Measurements from ENCODE around the gene HTR3A. TPM values are rescaled to one million over a fixed set of nuclear protein-coding genes. Genes with fewer than 3 reads are reported as not detected.

Gene HTR3A
- total and polyA plus RNA-seq, 9 of the 15 experiments (the other 6 are each of a cell fraction or from before 2014, with no cell fraction given) = not detected

DNA sequence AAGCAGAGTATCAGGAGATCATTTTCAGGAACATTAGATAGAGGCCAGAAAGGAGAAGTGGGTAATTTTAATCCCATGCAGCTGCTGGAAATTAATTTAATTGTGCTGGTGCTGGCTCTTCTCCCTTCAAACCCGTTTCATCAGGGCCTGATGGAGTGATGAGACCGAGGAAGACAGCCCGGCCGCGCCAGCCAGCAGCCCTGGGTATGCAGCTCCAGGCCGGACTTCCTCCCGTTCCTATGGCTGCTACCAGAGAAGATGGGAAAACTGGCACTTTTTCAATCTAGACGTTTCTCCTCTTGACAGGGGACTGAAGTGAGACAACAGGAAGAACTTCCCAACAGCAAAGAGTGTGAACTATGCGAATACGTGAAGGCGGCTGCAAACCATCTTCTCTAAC lies 60.0 kb downstream of the HTR3A start:
- Histone ChIP-seq H3K27me3 (ENCODE audit: control insufficient read depth in 2 of 2, insufficient read depth in 2 of 2, low read length in 2 of 2) (peaks cover 16 to 58% of the 10 kb centered on the region in 2 experiments), H3K36me3 (ENCODE audit: control insufficient read depth, insufficient read depth, low read length) (no peaks in the 10 kb centered on the region), H4K20me1 (replicated peaks; ENCODE audit: control insufficient read depth, insufficient read depth, low read length) (peaks cover 7% of the 10 kb centered on the region; the same call in 1 of the 2 replicates), H2AFZ (ENCODE audit: low read depth, low read length) (no peak overlapping the region), H3K4me1 (replicated peaks in 1 of 2; ENCODE audit: control insufficient read depth in 2 of 2, insufficient read depth in 2 of 2, low read length in 2 of 2) (peaks cover 0 to 6% of the 10 kb centered on the region in 2 experiments; a peak in 1 of 5 replicates), H3K79me2 (ENCODE audit: control insufficient read depth, insufficient read depth, low read length) (no peaks in the 10 kb centered on the region), H3K4me2 (ENCODE audit: insufficient read depth, low read length) (no peak overlapping the region), H3K9me3 (replicated peaks; ENCODE audit: control insufficient read depth, insufficient read depth, low read depth, low read length) (no peaks in the 10 kb centered on the region), H3K27ac (ENCODE audit: extremely low read depth, low read depth, low read length) (no peak overlapping the region), H3K4me3 (no peak overlapping the region), H3K9me1 (ENCODE audit: control insufficient read depth, insufficient read depth, low read length) (no peaks in the 10 kb centered on the region), H3K9ac (ENCODE audit: insufficient read depth in 1 of 2, low read depth in 2 of 2, low read length in 2 of 2) (no peak overlapping the region)
- TF ChIP-seq SPI1 (IDR thresholded peaks at IDR 0.05; ENCODE audit: borderline replicate concordance, low read depth, low read length) (0 out of 2 replicates have a peak, but pooled peaks have one; percentile 3), ZNF197 (CRISPR knock-in tag; IDR thresholded peaks at IDR 0.05; ENCODE audit: low read depth) (no peak)
- BruUV-seq (replicated peaks) = no TSS peak
- ChIA-PET CTCF (ENCODE audit: low intra/inter-chr PET ratio) (interaction anchor here (0.9 kb wide), 1 partner anchor 226 kb away, joined by 3 read pairs; no protein-coding TSS in a partner anchor), POLR2A (interaction anchor here (1.6 kb wide), 1 partner anchor 15 kb away, joined by 5 read pairs; no protein-coding TSS in a partner anchor)
- 2% methylated on average over 7 of the region's 11 CpGs for WGBS (ENCODE audit: insufficient coverage, low coverage, missing lambda C conversion rate)
- DNase-seq (ENCODE audit: extremely low read depth in 1 of 4, low spot score in 3 of 4) (no peak), FAIRE-seq (no peak), ATAC-seq (no peak)
- intact Hi-C loops (cut with micrococcal nuclease) (loop anchor here (5.0 kb wide), 1 partner anchor 142 kb away; no protein-coding TSS in a partner anchor), in situ Hi-C loops (cut with MboI) (loop anchor here (25.0 kb wide), 1 partner anchor 727 kb away; no protein-coding TSS in a partner anchor)

DNA sequence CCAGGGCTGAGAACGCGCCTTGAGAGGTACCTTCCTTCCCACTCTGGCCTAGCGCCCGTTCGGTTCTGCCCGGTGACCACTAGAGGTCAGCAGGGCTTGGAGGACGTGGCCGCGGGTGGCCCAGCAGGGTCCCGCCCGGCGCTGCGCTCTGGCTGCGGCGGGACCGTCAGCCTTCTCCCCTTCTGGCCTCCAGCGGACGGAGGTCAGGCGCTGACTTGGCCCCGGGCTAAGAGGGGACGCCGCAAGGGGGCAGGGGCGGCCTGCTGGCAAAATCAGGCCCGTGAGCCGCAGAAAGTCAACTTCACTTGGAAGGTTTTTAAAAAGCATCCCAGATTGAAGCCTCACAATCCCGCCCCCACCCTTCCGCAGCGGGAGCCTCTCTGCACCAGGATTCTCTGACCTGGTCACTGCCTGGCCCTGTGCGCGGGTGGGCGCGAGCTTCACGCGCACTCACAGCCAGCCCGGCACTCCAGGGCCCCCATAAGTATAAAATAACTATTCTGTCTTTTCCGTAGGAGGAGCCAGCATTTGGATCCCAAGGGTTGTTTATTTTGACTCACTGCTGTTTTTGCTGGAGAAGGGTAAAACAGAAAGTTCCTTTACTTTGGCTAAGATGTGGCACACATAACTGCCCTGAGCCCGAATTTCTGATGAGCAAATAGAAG lies 61.4 kb downstream of the HTR3A start:
- ATAC-seq (peak; percentile 100), FAIRE-seq (peak; percentile 67), DNase-seq (ENCODE audit: extremely low read depth in 1 of 4, low spot score in 3 of 4) (peak; percentile 71 to 80 (median 76))
- no peak overlapping the region for H3K9ac ChIP-seq (ENCODE audit: insufficient read depth in 1 of 2, low read depth in 2 of 2, low read length in 2 of 2)
- peak overlapping the region; percentile 46; the same call in 1 of the 2 replicates for H3K4me2 ChIP-seq (ENCODE audit: insufficient read depth, low read length)
- ChIA-PET POLR2A (no interaction called here), CTCF (ENCODE audit: low intra/inter-chr PET ratio) (interaction anchor here (1.6 to 2.8 kb wide), 2 partner anchors 224 to 227 kb away, joined by 7 to 16 read pairs; no protein-coding TSS in a partner anchor)
- no peak overlapping the region for H3K4me3 ChIP-seq
- H3K36me3 ChIP-seq (ENCODE audit: control insufficient read depth, insufficient read depth, low read length) = no peaks in the 10 kb centered on the region
- H3K9me1 ChIP-seq (ENCODE audit: control insufficient read depth, insufficient read depth, low read length) = no peaks in the 10 kb centered on the region
- in situ Hi-C loops (cut with MboI) (loop anchor here (25.0 kb wide), 1 partner anchor 726 kb away; no protein-coding TSS in a partner anchor), intact Hi-C loops (cut with micrococcal nuclease) (loop anchor here (1.0 to 5.0 kb wide), 3 partner anchors 141 to 225 kb away; no protein-coding TSS in a partner anchor)
- 19% methylated on average over 33 of the region's 37 CpGs for WGBS (ENCODE audit: insufficient coverage, low coverage, missing lambda C conversion rate)
- peaks cover 12 to 47% of the 10 kb centered on the region in 2 experiments for H3K27me3 ChIP-seq (ENCODE audit: control insufficient read depth in 2 of 2, insufficient read depth in 2 of 2, low read length in 2 of 2)
- H3K4me1 ChIP-seq (replicated peaks in 1 of 2; ENCODE audit: control insufficient read depth in 2 of 2, insufficient read depth in 2 of 2, low read length in 2 of 2) = peaks cover 0 to 6% of the 10 kb centered on the region in 2 experiments; a peak in 1 of 5 replicates
- no peak overlapping the region for H3K27ac ChIP-seq (ENCODE audit: extremely low read depth, low read depth, low read length)
- no peak overlapping the region for H2AFZ ChIP-seq (ENCODE audit: low read depth, low read length)
- BruUV-seq (replicated peaks) = no TSS peak
- H4K20me1 ChIP-seq (replicated peaks; ENCODE audit: control insufficient read depth, insufficient read depth, low read length) = peaks cover 7% of the 10 kb centered on the region; the same call in 1 of the 2 replicates
- H3K9me3 ChIP-seq (replicated peaks; ENCODE audit: control insufficient read depth, insufficient read depth, low read depth, low read length) = no peaks in the 10 kb centered on the region
- H3K79me2 ChIP-seq (ENCODE audit: control insufficient read depth, insufficient read depth, low read length) = no peaks in the 10 kb centered on the region
- no peak for TF ChIP-seq ZNF274 (IDR thresholded peaks at IDR 0.05; ENCODE audit: borderline replicate concordance, low read depth, low read length)
- TF ChIP-seq HBP1 (CRISPR knock-in tag; IDR thresholded peaks at IDR 0.05) = no peak
- TF ChIP-seq OTX1 (CRISPR knock-in tag; IDR thresholded peaks at IDR 0.05) = no peak
- no peak for TF ChIP-seq MAFF (IDR thresholded peaks at IDR 0.05; ENCODE audit: low read length)
- no peak for TF ChIP-seq RBM15 (IDR thresholded peaks at IDR 0.05; ENCODE audit: insufficient read depth, low read length)
- TF ChIP-seq, protein P1, sequence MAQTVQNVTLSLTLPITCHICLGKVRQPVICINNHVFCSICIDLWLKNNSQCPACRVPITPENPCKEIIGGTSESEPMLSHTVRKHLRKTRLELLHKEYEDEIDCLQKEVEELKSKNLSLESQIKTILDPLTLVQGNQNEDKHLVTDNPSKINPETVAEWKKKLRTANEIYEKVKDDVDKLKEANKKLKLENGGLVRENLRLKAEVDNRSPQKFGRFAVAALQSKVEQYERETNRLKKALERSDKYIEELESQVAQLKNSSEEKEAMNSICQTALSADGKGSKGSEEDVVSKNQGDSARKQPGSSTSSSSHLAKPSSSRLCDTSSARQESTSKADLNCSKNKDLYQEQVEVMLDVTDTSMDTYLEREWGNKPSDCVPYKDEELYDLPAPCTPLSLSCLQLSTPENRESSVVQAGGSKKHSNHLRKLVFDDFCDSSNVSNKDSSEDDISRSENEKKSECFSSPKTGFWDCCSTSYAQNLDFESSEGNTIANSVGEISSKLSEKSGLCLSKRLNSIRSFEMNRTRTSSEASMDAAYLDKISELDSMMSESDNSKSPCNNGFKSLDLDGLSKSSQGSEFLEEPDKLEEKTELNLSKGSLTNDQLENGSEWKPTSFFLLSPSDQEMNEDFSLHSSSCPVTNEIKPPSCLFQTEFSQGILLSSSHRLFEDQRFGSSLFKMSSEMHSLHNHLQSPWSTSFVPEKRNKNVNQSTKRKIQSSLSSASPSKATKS (CRISPR knock-in tag; IDR thresholded peaks at IDR 0.05) = no peak
